GM21447 (cell line): ENCODE data around the gene TNNT2.

Source experiments
- ATAC-seq: cut with Tn5 transposase; IDR thresholded peaks from one replicate; pipeline ENCODE4 v1.9.1; 2021; ENCODE audit not compliant: unreplicated experiment

The TNNT2 gene

GRCh38 chr1:201336711-201337450, 40.6 kb downstream of the TNNT2 start:
- no peak for ATAC-seq

- ATAC-seq, result no peak
These were observed 41.6 kb downstream of the TNNT2 start for GRCh38 chr1:201335901-201336300.

GRCh38 chr1:201335174-201335870, 42.2 kb downstream of the TNNT2 start:
- ATAC-seq, result no peak

- ATAC-seq, result no peak
These were observed 42.9 kb downstream of the TNNT2 start for GRCh38 chr1:201334325-201335173.

GRCh38 chr1:201332616-201333335, 44.7 kb downstream of the TNNT2 start:
- no peak for ATAC-seq

GRCh38 chr1:201332021-201332420, 45.5 kb downstream of the TNNT2 start:
- ATAC-seq, result no peak

DNA sequence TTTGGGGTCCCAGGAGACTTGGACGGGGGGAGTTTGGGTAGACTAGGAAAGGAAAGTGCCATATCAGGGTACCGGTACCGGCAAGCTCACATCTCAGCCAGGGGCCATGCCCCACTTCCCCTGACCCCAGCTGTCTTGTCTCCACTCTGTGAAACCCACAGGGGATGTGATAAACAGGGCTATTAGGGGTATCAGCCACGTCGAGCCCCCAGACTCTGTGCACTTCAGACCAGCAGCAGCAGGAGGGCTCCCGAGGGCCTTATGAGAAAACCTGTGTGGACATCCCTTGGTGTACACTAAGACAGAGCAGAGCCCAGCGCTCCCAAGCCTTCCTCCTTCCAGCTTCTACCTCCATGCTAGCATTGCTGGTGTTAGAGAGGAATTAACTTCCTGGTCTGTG, 46.3 kb downstream of the TNNT2 start:
- no peak for ATAC-seq

GRCh38 chr1:201330541-201330940, 46.9 kb downstream of the TNNT2 start:
- no peak for ATAC-seq

GRCh38 chr1:201329801-201330200, 47.7 kb downstream of the TNNT2 start:
- no peak for ATAC-seq

- ATAC-seq, result no peak
These were observed 48.2 kb downstream of the TNNT2 start for GRCh38 chr1:201329286-201329685.

DNA sequence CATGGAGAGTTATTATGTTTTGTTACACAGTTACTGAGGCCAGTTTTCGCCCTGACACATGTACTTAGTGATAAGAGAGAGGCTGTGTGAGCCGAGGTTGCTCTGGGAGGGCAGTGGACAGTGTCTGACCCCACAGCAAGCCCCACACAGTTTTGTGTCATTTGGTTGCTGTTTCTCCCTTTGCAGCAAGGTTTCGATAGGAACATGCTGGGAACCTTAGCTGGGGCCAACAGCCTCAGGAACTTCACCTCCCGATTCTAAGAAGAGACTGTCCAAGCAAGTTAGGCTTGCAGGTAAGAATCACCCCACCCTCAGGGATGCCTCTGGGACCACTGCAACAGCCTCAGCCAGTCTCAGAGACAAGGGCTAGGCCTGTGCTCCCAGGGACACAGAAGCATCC, 48.9 kb downstream of the TNNT2 start:
- ATAC-seq, result no peak

DNA sequence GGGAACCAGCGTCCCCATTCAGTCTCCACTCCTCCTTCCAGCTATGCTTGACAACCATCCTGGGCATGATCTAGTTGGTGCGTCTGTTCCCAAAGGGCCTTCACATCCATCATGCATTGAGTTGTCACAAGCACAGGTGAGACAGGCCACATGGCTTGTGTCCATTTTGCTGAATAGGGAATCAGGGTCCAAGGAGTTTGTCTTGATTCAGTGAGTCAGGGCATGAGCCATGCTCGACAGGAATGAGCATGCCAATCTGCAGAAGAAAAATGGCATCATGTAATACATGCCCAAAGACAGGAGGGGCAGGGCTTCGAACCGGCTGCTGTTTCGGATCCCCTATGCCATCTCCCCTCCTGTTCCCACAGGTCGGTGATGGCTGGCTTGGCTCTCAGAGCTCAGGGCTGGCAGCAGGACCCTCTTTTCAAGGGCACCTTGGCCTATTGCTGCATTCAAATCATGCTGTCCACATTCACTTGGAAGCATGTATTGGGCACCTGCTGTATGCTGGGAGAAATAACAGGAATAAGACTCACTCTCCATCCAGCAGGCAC, 49.7 kb downstream of the TNNT2 start:
- ATAC-seq, result no peak

GRCh38 chr1:201326710-201327109, 50.8 kb downstream of the TNNT2 start:
- ATAC-seq, result no peak

GRCh38 chr1:201325678-201326060, 51.8 kb downstream of the TNNT2 start:
- ATAC-seq, result no peak

GRCh38 chr1:201324821-201325677, 52.4 kb downstream of the TNNT2 start:
- ATAC-seq, result no peak

DNA sequence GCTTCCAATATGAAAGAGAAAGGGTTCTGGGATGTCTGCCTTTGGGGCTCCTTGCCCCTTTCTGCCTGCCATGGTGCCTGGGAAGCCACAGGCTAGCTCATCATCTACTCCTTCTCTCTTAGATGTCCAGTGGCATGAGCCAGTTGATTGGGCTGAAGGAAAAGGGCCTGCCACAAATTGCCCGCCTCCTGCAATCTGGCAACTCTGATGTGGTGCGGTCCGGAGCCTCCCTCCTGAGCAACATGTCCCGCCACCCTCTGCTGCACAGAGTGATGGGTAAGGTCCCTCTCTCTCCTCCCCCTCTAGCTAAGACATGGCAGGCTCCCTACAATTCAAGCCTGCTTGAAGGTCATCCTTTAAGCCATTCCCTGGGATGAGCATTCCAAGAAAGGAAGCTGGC, 53.2 kb downstream of the TNNT2 start:
- no peak for ATAC-seq

DNA sequence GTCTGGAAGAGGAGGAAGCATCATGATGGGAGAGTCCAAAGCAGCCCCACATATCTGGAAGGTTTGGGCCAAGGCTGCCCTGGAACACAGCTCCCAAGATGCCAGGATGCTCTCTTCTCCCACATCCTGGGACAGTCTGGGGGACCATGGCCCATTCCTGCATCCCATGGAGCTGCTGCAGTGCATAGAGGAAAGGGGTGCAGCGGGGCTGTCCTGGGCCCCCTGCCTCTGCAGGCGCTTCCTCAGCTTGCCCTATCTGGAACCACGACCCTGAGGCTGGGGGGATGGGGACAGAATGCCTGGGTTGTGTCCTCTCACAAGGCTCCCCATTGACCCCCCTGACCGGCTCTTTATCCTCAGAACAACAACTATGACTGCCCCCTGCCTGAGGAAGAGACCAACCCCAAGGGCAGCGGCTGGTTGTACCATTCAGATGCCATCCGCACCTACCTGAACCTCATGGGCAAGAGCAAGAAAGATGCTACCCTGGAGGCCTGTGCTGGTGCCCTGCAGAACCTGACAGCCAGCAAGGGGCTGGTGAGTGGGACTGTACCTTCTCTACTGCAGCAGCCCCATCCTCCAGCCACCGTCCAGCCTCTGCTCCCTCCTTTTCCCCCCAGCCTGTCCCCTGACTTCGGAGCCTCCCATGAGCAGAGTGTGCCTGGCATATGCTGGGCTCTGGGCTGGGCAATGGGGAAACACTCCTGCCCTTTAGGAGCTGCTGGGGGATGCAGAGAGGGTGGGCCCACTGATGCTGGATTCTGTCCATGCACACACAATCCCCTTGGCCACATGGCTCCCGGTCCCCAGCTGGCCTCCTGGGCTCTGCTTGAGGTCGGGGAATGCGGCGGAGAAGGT, 54.6 kb downstream of the TNNT2 start:
- ATAC-seq, result no peak

- no peak for ATAC-seq
These were observed 55.6 kb downstream of the TNNT2 start for GRCh38 chr1:201321826-201322390.
